ENCODE measurements around the gene SLAIN1. TPM values are rescaled to one million over a fixed set of nuclear protein-coding genes. Genes with fewer than 3 reads are reported as not detected.

Gene SLAIN1
- total RNA-seq, 4 donors from 2014 or later: 1.5 to 33.0 (median 3.8) TPM

DNA sequence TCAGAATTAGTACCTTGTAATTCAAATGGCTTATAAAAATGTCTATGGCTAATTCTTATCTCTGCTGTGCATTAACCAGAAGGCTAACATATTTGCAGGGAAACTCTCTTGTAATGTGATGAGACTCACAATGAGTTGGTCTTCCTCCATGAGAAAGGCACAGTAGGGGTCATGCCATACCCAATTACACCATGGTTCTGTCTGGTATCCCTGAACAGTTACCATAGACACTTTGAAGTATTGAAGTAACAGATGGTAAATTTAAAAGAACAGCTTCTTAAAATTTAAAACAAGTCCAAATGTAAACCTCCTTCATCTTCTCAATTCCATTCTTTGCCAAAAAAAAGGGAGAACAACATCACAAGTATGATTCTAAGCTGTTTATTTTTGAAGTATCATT lies 22.6 kb upstream of the SLAIN1 start:
- no peaks in the 10 kb centered on the region for H3K9me3 ChIP-seq
- H3K27ac ChIP-seq: no peak overlapping the region
- H3K4me1 ChIP-seq: no peaks in the 10 kb centered on the region
- H3K4me3 ChIP-seq: no peak overlapping the region
- H3K36me3 ChIP-seq: no peaks in the 10 kb centered on the region
- no peak for TF ChIP-seq POLR2A (IDR thresholded peaks at IDR 0.05)
- TF ChIP-seq CTCF (IDR thresholded peaks at IDR 0.05): no peak
- no peaks in the 10 kb centered on the region for H3K27me3 ChIP-seq
- DNase-seq: no peak

DNA sequence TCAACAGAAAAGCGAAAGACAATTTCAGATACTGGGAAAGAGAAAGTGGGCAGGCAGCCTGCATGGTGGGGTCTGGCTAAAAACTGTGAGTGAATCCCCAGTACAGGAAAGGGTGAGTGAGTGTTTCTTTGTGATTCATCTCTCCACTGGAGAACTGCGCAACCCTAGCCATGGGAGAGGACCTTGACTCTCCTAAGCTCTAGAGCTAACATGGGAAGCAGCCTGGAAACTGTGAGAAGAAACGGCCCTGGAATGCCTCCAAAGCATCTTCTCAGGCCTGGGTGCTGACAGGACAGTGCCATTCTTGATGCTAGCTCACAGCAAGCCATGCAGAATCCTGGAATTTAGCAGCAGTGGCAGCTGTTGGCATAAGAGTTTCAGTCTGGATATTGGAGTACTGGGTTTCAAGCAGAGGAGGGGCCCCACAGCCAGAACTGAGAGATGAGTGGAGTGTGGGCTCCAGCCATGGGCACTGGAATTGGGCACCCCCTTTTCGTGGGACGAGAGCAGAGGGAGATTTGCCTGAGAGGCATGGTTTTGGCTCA lies 18.7 kb upstream of the SLAIN1 start:
- TF ChIP-seq POLR2A (IDR thresholded peaks at IDR 0.05) (no peak), CTCF (IDR thresholded peaks at IDR 0.05) (no peak)
- no peaks in the 10 kb centered on the region for H3K4me1 ChIP-seq
- no peak for DNase-seq
- no peak overlapping the region for H3K4me3 ChIP-seq
- no peaks in the 10 kb centered on the region for H3K9me3 ChIP-seq
- H3K27ac ChIP-seq: no peak overlapping the region
- H3K27me3 ChIP-seq: no peaks in the 10 kb centered on the region
- no peaks in the 10 kb centered on the region for H3K36me3 ChIP-seq

DNA sequence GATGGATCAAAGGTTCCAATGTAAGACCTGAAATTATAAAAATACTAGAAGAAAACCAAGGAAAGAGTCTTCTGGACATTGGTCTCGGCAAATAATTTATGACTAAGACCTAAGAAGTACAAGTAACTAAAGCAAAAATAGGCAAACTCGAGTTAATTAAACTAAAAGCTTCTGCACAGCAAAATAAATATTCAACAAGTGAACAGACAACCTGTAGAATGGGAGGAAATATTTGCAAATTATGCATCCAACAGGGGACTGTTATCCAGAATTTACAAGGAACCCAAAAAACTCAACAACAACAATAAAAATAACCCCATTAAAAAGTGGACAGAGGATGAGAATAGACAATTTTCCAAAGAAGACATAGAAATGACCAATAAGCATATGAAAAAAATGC lies 9.7 kb upstream of the SLAIN1 start:
- DNase-seq: no peak
- Histone ChIP-seq H3K4me1 (no peaks in the 10 kb centered on the region), H3K9me3 (no peaks in the 10 kb centered on the region), H3K27me3 (no peaks in the 10 kb centered on the region), H3K4me3 (no peak overlapping the region), H3K36me3 (no peaks in the 10 kb centered on the region), H3K27ac (no peak overlapping the region)
- no peak for TF ChIP-seq CTCF (IDR thresholded peaks at IDR 0.05)
- no peak for TF ChIP-seq POLR2A (IDR thresholded peaks at IDR 0.05)

DNA sequence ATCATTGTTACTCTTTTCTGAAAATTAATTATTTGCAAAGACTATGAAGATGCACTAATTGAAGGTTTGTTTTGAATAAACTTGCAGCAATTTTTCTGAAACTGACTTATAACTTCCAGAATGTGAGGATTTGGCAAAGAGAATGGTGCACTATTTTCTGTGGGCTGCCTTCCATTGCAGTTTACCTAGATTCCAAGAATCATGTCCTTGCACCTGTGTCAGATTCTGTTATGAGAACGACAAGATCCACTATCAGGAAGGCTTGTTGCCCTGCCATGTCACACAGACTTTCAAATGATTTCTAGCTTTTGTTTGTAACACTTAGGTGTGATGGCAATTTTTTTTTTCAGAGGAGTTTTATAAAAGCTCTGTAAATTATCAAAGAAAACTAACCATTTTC lies 5.6 kb upstream of the SLAIN1 start:
- no peaks in the 10 kb centered on the region for H3K4me1 ChIP-seq
- no peak overlapping the region for H3K27ac ChIP-seq
- no peaks in the 10 kb centered on the region for H3K36me3 ChIP-seq
- H3K27me3 ChIP-seq: no peaks in the 10 kb centered on the region
- no peak for TF ChIP-seq CTCF (IDR thresholded peaks at IDR 0.05)
- no peak for TF ChIP-seq POLR2A (IDR thresholded peaks at IDR 0.05)
- no peak for DNase-seq
- H3K9me3 ChIP-seq: no peaks in the 10 kb centered on the region
- H3K4me3 ChIP-seq: no peak overlapping the region

DNA sequence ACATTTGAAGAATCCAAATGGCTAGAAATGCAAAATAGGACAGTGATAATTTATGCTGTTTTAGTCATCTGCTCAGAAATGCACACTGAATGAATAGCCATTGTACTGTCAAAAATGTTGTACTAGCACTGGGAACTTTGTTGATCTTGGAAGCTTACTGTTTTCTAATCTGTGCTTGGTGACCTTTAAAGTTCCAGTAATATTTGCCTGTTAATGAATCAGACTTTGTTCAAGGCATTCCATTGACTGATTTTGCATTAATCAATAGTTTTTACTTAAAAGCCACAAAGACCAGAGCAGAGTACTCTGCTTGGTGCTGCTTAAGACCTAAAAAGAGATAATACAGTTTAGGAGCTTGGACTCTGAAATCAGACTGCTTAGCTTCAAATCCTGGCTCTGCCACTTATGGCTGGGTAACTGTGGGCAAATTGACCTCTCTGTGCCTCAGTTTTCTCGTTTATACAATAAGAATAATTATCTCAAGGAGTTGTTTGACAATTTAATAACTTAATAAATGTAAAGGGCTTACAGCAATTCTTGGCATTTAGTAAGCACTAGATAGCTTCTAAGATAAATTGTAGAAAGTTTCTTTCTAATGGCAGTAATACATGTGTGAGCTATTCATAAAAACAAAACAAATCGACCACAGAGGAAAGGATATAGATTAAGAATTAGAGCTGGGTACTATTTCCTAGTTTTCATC lies 4.6 kb upstream of the SLAIN1 start:
- no peak overlapping the region for H3K27ac ChIP-seq
- H3K4me1 ChIP-seq: no peaks in the 10 kb centered on the region

More for the DNA sequence above, 4.6 kb upstream of the SLAIN1 start:
- TF ChIP-seq POLR2A (IDR thresholded peaks at IDR 0.05) (no peak), CTCF (IDR thresholded peaks at IDR 0.05) (no peak)
- no peaks in the 10 kb centered on the region for H3K36me3 ChIP-seq
- peaks cover 0 to 7% of the 10 kb centered on the region in 2 donors for H3K27me3 ChIP-seq
- H3K9me3 ChIP-seq: no peaks in the 10 kb centered on the region
- DNase-seq: no peak
- no peak overlapping the region for H3K4me3 ChIP-seq

Data from Peyer's patch (tissue), 4 donors.